ENCODE data around the gene ATG2A. TPM values are rescaled to one million over a fixed set of nuclear protein-coding genes. Genes with fewer than 3 reads are reported as not detected.
A peak's percentile ranks its signal among the peaks of the same experiment; 100 is the strongest.

ATG2A gene
- polyA plus RNA-seq, 3 donors = 2.6 to 24.9 (median 4.0) TPM

DNA sequence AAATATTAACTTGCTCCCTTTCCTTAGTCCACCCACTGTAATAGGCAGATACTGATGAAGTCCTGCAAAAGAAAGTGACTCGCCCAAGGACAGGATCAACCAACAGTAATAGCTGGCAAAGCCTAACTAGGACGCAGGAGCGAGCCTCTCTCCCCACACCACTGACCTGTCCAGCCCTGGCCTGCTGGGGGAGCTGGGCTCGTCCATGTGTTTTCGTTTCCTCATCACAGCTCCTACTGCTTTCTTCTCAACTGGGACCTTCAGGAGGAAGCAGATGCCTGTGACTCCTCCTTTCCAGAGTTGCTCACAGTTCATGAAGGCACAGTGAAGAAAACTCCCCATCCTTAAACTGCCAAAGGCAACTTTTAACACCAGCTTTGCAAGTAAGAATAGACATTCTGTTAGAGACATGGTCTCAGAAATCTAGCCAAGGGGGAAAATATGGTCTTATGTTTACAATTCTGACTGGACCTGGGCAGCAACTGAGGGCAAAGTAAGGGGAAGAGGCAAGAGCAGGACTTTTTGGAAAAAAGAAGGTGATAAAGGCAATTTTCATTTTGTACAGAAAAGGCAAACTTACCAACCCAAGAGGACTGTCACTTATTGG lies 30.3 kb upstream of the ATG2A start:
- intact Hi-C loops (cut with micrococcal nuclease) = no loop called here
- Histone ChIP-seq H4K20me1 (ENCODE audit: insufficient read depth, low read length) (no peaks in the 10 kb centered on the region), H2AFZ (ENCODE audit: insufficient read depth, low read depth, low read length, poor library complexity, severe bottlenecking) (no peak overlapping the region), H3K27ac (ENCODE audit: low read depth in 1 of 2, low read length in 2 of 2) (no peak overlapping the region), H3K4me2 (replicated peaks; ENCODE audit: extremely low read depth, low read length, poor library complexity, severe bottlenecking) (no peak overlapping the region), H3K36me3 (replicated peaks in 1 of 2; ENCODE audit: control insufficient read depth in 1 of 2, insufficient read depth in 2 of 2, low read length in 2 of 2) (no peaks in the 10 kb centered on the region), H3K27me3 (ENCODE audit: control insufficient read depth in 2 of 2, insufficient read depth in 2 of 2, low read length in 2 of 2) (peaks cover 3 to 4% of the 10 kb centered on the region in 2 donors), H3K4me3 (replicated peaks in 1 of 3; ENCODE audit: low read depth in 2 of 3, low read length in 3 of 3) (no peak overlapping the region), H3K9me3 (replicated peaks in 1 of 2; ENCODE audit: control insufficient read depth in 1 of 2, insufficient read depth in 1 of 2, low read length in 2 of 2) (no peaks in the 10 kb centered on the region), H3K9ac (ENCODE audit: insufficient read depth, low read length, poor library complexity, severe bottlenecking) (no peak overlapping the region), H3K4me1 (ENCODE audit: control insufficient read depth in 1 of 2, insufficient read depth in 2 of 2, low read length in 2 of 2) (no peaks in the 10 kb centered on the region), H3K79me2 (ENCODE audit: insufficient read depth, low read length) (no peaks in the 10 kb centered on the region)
- WGBS (ENCODE audit: insufficient coverage) = 77% methylated on average over 5 of the region's 5 CpGs
- Mint-ChIP-seq H3K4me1 (peaks cover 3% of the 10 kb centered on the region), H3K36me3 (no peaks in the 10 kb centered on the region), H3K27me3 (ENCODE audit: low read depth in 3 of 3) (peaks cover 12 to 26% (median 16%) of the 10 kb centered on the region in 3 donors), H3K9me3 (peaks cover 0 to 1% (median 0%) of the 10 kb centered on the region in 7 donors), H3K27ac (peak overlapping the region in 2 of 7 donors; percentile 45 to 75), H3K4me3 (no peak overlapping the region)
- no peak for TF ChIP-seq CTCF (IDR thresholded peaks at IDR 0.05)
- DNase-seq = peak in 2 of 3 donors; percentile 5 to 24

DNA sequence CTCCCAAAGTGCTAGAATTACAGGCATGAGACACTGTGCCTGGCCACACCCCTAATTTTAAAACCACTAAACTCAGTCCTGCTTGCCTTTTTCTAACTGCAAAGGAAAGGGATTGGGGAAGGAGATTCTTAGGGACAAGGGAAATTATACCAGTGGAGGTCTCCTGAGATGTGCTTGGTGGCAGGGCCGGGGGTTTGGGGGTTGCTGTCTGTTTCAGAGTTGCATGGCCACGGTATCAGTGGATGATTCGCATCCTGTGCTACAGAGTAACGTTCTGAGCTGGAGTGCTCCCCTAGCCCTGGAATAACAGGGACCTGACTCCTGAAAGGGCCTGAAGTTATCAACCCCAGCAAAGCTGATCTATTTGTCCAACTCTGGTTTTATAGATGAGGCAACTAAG lies 19.5 kb upstream of the ATG2A start:
- no peaks in the 10 kb centered on the region for H3K27me3 ChIP-seq (ENCODE audit: control insufficient read depth in 2 of 2, insufficient read depth in 2 of 2, low read length in 2 of 2)
- H3K4me3 Mint-ChIP-seq = no peak overlapping the region
- intact Hi-C loops (cut with micrococcal nuclease) = no loop called here

More for the DNA sequence above, 19.5 kb upstream of the ATG2A start:
- H3K9me3 ChIP-seq (replicated peaks in 1 of 2; ENCODE audit: control insufficient read depth in 1 of 2, insufficient read depth in 1 of 2, low read length in 2 of 2) = no peaks in the 10 kb centered on the region
- H3K4me2 ChIP-seq (replicated peaks; ENCODE audit: extremely low read depth, low read length, poor library complexity, severe bottlenecking) = no peak overlapping the region
- no peak for TF ChIP-seq CTCF (IDR thresholded peaks at IDR 0.05)
- peaks cover 0 to 3% of the 10 kb centered on the region in 2 donors for H3K4me1 ChIP-seq (ENCODE audit: control insufficient read depth in 1 of 2, insufficient read depth in 2 of 2, low read length in 2 of 2)
- H3K4me3 ChIP-seq (replicated peaks in 1 of 3; ENCODE audit: low read depth in 2 of 3, low read length in 3 of 3) = no peak overlapping the region
- no peak for DNase-seq
- no peak overlapping the region for H3K27ac Mint-ChIP-seq
- no peaks in the 10 kb centered on the region for H3K9me3 Mint-ChIP-seq
- H3K79me2 ChIP-seq (ENCODE audit: insufficient read depth, low read length) = no peaks in the 10 kb centered on the region
- peaks cover 24 to 26% of the 10 kb centered on the region in 2 donors for H3K36me3 ChIP-seq (replicated peaks in 1 of 2; ENCODE audit: control insufficient read depth in 1 of 2, insufficient read depth in 2 of 2, low read length in 2 of 2)
- 90% methylated on average over 3 of the region's 4 CpGs for WGBS (ENCODE audit: insufficient coverage)
- H2AFZ ChIP-seq (ENCODE audit: insufficient read depth, low read depth, low read length, poor library complexity, severe bottlenecking) = no peak overlapping the region
- peaks cover 4% of the 10 kb centered on the region for H3K4me1 Mint-ChIP-seq
- H4K20me1 ChIP-seq (ENCODE audit: insufficient read depth, low read length) = no peaks in the 10 kb centered on the region
- H3K36me3 Mint-ChIP-seq = peaks cover 28 to 32% of the 10 kb centered on the region in 2 donors
- peaks cover 4 to 17% (median 14%) of the 10 kb centered on the region in 3 donors for H3K27me3 Mint-ChIP-seq (ENCODE audit: low read depth in 3 of 3)
- H3K27ac ChIP-seq (ENCODE audit: low read depth in 1 of 2, low read length in 2 of 2) = no peak overlapping the region
- H3K9ac ChIP-seq (ENCODE audit: insufficient read depth, low read length, poor library complexity, severe bottlenecking) = no peak overlapping the region
